NCI-H146 treated with DMSO at 0.1 percent for 48 hours (cell line): ENCODE results near the gene RIMBP2.

ENCODE experiments used
- DNase-seq: peaks from one replicate; lab custom pipeline; 2025; ENCODE audit not compliant: unreplicated experiment; lab: John Stamatoyannopoulos, UW

Gene RIMBP2

DNA sequence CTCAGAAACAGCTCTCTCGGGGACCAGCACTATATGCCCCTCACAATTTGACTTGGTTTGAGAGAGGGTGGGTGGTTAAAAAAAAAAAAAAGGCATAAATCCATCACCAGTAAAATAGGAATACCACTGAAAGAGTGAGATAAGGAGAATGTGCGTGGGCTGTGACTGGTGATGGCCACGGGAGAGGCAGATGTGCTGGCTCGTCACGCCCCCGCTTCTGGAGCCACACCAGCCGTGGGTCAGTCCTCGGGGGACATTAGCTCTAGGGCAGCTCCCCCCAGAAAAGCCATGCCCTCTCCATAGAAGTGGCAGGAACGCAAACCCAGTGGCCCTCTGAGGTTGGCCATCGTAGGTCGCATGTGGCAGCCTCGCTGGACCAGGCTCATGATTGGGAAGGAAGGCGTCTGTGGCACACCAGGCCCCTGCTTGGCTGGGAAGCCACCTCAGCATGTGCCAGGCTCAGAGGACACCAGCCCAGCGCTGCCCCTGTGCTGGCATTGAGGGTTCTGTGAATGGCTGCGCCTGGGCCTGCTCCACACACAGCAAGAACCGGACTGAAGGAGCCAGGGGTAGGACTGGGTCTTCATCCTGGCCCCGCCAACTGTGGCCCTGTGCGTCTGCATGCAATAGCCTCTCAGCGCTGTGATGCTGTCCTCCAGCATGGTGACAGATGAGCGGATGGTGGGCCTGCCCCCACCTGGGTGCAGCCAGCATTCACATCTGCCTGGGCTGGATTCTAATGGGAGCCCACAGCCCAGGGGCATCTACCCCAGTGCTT lies 267.9 kb downstream of the RIMBP2 start:
- DNase-seq = no peak

DNA sequence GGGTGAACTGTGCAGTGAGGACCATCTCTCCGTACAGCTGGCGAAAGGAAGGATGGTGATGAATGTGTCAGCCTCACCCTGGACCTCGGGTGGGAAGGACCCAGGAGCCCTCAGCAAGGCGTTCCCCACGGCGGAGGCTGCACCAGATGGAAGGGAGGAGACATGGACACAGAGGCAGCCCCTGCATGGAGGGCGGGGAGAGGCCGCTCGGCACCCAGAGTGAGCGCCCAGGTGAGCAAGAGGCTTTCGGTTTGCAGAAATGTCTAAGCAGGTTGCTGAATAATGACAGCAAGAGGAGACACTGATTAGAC lies 268.5 kb downstream of the RIMBP2 start:
- no peak for DNase-seq

DNA sequence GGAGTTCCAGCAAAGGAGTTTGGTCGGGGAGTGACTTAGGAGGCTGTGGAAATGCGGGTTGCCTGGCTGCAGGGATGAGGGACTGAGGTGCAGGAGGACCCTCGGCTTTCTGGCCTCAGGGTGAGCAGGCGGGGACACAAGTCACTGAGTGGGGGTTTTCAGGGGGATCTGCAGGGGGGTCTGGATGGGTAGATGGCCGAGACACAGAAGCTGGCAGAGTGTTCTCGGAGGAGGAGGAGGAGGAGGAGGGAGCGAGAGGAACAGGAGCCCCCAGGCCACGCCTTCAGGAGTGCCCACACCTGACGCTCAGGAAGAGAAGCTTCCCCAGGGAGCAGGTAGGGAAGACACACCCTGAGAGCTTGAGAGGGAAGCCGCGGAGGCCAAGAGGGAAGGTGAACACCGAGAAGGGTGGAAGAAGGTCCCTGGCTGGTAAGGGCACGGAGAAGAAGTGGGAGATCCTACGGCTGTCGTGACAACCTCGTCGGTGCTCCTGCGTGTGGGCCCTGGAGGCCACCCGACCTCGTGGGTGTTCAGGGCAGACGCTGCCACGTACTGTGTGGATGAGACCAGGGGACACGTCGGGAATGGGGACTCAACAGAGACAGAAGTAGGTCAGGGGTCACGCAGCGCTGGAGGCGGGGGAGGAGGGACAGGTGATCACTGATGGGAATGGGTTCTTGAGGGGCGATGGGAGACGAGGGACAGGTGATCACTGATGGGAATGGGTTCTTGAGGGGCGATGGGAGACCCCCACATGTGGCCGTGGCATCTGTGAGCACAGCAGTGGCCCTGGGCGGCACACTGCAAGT lies 269.0 kb downstream of the RIMBP2 start:
- DNase-seq = no peak

DNA sequence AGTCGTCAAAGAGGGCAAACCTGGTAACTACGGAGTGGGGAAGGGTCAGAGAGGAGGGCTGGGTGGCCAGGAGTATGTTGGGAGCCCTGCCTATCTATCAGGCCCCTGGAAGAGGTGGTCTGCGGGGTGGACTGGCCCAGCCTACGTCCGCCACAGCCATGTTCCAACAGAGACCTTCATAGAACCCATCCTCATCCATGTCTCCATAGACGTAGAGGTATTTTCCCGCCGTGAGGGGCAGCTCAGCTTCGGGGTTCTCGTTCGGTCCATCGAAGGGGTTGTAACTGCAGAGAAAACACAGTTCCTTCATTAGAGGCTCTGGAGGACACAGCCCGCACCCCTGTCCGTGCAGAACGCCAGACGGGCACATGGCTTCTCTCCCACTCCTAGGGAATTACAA lies 271.1 kb downstream of the RIMBP2 start:
- no peak for DNase-seq

DNA sequence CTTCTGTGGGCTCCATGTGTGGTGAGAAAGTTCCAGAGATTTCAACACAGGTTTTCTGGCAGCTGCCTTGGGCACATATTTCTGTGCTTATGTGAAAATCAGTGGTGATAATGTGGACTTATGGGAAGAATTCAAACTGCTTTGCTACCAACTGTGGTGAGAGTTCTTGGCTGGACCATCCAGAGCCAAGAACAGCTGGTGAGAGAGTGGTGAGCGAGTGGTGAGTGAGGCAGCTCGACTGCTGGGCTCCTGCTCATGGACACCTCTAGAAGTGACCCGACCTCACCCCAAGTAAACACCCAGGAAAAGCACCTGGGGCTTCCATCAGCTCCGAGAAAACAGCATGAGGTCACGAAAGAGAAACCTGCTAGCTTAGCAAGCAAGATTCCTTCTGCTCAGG lies 272.0 kb downstream of the RIMBP2 start:
- no peak for DNase-seq

DNA sequence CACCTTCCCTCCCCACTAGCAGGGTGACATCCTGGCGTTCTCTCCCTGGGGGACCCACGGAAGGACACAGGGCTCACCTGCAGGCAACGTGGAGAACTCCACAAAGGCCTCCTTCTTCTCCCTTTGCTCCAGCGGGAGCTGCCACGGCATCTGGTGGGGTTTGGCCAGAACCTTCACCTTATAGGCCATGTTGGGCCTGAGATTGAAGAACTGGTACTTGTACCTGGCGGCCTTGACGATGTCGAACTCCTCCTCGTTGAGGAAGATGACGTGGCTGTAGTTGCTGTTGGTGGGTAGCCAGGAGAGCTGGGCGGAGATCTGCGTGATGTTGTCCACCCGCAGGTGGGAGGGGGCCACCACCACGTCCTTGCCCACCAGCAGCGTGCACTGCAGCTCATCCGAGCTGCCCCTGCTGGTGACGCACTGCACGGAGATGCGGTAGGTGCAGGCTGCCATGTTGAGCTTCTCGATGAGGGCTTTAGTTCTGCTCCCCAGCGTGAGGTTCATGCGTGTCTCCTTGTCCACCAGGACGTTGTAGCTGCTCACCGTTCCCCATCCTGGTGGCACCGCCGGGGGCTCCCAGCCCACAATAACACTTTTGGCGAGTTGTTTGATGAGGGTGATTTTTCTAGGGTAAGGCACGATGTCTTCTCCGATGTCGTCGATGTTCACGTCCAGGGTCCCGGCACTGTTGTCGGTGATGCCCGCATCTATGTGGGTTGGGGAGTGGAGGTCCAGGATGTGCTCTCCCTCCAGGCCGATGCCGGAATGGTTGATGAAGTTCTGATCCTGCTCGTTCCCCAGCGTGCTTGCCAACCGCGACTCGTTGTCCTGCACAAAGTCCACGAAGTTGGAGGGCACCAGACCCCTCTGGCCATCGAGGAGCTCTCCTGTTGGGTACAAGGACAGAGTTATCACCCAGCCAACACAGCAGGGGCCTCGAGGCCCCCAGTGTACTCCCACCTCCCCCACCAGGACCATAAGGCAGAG lies 274.0 kb downstream of the RIMBP2 start:
- DNase-seq = no peak

DNA sequence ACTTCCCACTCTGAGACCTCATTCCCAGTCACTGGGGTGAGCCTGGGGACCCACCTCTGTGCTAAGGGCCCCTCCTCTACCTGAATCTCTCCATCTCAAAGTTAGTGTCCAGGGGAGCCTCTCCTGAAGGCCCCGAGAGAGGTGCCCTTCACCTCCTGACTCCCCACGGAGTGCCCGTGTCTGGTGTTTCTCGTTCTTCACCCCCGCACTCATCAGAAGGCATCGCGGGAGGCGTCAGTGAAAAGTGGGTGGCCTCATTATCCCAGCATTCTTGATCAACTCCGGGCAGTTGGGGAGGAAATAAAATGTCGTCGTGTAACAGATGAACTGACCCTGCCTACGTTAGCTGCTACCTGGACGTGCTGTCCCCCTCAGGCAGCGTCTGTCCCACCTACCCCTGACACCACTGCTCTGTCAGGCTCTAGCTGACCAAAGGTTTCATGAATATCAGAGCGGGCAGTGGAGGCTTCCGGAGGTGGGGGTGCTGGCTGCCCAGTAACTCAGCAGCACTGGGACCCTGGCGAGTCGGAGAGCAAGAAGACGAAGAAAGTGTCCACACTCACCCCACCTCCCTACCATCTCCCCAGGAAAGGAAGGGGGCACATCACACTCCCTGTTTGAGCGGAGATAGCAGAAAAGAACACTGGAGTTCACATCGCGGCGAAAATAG lies 275.6 kb downstream of the RIMBP2 start:
- DNase-seq = no peak

DNA sequence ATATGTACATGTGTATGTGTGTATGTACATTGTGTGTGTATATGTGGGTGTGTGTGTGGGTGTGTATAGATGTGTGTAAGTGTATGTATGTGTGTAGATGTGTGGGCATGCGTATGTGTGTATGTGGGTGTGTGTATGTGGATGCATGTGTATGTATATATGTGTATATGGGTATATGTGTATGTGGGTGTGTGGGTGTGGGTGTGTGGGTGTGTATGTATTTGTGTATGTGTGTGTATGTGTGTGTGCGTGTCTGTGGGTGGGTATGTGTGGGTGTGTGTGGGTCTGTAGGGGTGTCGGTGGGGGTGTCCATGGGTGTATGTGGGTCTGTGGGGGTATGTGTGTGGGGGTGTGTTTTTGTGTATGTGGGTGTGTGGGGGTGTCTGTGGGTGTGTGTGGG lies 276.8 kb downstream of the RIMBP2 start:
- no peak for DNase-seq

DNA sequence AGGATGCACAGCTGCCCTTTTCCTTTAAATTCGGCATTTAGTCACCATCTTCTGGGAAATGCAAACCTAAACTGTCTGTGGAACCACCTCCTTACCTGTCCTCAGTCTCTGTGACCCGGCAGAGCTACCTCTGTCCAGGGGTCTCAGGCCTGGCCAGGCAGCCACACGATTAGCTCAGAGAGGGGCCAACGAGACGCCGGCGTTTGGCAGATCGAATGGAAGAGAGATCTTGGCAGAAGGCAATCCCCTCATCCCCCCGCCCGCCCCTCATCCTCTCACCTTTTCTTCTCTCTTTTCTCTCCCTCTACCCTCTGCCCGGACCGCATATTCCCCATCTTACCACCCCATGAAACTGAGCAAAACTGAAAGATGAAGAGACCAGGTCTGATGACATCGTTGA lies 277.4 kb downstream of the RIMBP2 start:
- no peak for DNase-seq

DNA sequence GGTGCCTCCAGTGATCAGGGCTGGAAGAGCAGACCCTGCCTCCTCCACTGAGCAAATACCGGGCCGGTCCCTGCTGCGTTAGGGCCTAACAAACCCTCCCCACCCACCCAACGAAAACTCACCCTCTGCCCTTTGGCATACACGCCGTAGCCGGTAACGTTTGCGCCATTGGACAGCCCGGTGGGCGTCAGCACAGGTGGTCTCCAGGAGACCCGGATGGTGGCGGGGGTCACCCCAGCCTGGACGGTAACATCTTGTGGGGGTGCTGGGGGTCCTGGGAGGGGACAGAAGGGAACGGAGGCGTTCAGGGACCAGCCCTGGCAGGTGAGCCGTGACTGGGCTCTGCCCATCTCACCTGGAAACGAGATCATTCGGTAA lies 277.9 kb downstream of the RIMBP2 start:
- no peak for DNase-seq

DNA sequence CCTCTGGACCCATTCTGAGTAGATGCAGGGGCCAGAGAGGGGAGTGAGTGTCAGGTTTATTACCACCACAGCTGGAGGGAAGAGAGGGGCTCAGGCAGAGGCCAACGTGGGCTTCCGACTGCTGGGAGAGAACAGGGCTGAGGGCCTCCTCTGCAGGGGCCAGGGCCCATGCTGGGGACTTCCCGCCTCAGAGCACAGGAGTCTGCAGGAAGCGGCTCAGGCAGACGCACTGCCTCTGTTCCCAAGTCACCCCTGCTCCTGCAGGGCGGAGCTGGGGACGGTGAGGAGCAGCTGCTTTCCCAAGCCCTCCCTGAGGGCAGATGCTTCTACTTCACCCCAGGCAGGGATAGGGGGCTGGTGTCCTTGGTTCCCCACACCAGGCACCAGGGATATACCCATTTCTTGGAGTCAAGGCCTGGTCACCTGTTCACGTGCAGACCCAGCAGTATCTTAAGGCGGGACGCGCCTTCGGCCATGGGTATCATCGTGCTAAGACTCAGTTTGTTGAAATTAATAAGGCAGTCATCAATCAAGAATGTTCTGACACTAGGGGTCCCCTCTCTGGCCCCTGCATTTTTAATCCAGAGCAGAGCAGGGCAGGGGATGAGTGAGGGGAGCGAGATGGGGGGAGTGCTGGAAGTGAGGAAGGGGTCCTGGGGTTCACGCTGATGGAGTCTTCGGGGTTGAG lies 278.4 kb downstream of the RIMBP2 start:
- DNase-seq = no peak

DNA sequence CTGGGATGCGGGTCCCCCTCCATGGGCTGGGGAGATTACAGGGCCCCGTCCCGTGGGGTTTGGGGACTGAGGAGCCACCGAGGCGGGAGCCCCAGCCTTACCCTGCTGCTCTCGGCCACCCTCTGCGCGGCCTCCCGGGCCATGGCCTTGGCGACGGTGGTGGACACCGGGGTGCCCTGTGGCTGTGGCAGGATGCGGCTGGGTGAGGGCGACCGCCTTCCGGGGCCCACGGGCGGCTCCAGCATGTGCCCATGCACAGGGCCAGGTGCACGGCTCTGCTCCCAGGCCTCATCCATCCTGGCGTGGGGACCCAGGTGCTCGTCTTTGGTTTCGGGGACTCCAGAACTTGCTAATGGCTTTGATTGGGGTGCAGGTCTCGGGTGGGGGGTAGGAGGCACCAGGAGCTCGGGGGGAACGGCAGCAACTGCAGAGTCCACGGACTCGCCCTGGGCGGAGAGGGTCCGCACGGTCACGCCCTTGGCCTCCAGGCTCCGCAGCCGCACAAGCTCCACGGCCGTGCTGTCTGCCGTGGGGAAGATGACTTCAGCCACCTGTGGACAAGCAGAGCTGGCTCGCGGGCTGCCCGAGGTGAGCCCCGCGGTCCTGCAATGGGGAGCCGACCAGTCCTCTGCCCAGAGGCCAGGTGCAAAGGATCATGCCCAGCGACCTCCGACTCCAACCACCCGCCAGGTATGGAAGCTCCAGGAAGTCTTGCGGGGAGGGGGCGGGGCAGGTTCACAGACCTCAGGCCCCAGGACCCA lies 279.2 kb downstream of the RIMBP2 start:
- DNase-seq = no peak

DNA sequence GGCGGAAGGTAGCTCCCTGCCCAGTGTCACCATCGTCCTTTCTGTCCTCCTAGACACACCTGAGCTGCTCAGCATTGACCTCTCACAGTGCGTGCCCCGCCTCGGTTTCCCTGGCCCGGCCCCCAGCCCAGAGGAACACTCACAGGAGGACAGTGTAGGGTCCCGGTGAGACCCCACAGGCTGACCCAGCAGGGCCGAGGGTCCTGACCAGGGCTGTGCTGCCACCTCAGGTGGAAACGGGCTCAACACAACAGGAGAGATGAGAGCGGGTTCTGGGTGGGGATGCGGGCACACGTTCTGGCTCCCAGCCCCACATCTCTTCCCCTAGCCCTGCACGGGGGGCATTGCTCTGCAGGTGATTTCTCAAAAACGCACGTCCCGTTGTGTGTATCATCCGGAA lies 280.3 kb downstream of the RIMBP2 start:
- no peak for DNase-seq

DNA sequence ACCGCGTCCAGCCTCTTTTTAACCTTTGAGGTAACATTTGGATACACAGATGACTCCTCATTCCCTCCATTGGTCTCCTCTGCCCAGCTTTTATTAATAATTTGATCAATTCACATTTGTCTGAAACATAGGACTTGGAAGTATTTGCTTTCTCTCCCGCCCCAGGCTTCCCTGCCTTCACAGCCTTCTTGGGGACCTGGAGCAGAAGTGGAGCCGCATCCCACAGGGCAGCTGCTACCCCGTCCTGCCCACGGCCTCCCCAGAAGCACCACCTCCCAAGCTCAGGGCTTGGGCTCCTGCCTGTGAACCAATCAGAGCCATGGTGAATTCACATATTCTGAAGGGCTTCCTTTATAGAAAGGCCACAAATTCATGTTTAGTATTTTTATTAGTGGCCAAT lies 280.8 kb downstream of the RIMBP2 start:
- no peak for DNase-seq

DNA sequence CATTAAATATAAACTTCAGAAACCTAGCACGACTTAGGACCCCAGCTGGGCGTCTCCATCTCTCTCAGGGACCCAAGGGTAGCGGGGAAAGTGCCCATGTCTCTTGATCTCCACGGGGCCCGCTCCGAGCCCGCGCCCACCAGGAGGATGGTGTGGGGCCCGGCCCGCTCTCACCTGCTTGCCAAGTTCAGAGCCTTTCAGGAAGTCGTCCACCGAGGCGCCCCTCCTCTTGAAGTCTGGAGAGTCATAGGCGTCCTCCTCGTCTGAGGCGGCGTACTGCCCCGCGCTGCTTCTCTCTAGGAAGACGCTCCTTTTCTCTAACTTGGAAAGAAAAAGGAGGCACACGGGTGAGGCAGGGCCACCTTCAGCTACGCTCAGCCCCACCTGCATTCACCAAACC lies 281.5 kb downstream of the RIMBP2 start:
- no peak for DNase-seq

DNA sequence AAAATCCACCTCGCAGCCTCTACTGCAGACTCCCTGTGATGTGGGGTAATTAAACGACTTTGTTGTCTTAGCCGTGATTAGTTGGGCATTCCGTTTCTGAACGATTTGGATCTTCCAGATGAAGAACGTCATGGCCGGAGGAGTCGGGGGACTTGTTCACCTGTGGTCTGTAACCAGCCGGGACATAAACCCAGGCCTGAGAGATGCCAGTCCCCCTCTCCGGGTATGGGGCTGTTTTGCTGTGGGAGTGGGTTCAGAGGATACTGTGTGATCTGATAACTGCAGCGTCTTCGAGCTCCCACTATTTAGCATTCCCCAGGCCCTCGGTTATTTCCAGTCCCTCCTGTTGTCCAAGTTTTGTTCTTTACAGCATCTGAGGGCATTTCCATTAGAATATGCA lies 282.3 kb downstream of the RIMBP2 start:
- no peak for DNase-seq

DNA sequence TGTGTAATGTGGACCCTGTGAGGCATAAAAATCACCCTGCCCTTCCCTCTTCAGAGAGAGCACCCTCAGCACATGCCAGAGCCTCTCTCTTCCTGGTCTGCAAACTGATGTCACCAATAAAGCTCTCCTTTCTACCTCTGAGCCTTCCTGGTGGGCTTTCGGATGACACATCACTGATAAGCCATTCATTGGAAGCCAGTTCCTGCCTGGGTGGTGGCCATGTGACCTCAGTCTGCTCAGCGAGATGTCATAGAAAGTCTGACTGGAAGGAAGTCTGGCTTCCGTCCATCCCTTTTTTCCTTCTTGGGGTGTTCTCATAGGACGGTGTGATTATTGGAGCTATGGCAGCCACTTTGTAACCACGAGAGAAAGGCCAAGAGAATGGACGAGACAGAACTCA lies 282.7 kb downstream of the RIMBP2 start:
- no peak for DNase-seq

DNA sequence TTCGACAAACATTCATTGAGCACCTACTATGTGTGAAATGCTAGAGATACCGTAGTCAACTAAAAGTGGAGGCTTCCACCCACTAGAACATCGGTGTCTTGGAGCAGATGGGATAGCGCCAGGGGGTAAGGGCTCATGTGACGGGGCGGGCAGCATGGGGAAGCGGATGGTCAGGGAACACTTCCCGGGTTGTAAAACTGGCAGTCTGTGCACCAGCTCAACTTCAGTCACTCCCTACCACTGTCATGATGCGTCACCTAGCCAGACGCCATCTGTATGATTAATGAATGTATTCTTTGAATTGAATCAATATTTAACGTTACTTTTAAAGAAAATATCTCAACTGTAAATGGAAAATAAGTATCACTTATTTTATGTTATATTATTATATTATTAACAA lies 284.9 kb downstream of the RIMBP2 start:
- no peak for DNase-seq

DNA sequence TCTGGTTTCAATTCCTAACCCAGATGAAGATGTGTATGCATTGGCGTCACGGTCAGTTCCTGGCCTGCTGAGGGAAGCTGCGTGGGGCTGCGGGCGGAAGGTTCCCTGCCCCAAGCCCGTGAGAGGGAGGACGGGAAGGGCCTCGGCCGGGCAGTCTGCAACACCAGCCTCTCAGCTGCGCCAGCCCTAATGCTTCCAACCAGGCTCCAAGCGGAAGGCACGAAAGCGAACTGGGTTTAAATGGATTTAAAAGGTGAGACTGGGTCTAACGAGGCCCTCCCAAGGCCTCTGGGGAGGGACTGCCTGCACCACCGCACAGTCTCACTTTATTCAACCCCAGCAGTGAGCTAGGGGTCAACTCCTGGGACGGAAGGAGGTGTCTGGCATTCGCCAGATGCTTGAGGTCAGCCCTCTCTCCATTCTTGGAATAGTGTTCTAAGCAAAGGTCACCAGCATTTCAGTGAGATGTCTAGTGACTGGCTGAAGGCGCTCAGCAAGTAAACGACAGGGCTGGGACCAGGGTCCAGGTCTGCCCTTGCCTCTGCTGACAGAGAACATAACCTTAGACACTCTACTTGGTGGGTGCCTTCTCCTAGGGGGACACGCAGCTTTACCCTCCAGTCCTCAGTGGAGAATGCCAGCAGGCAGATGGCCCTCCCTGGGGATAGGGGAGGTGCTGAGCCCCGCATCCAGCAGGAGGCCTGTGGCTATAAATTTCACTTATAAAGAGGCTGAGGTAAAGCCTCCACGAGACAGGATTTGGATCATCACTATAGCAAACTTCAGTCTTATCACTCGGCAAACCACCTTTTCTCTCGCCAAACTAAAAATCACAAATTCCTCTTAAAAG lies 286.2 kb downstream of the RIMBP2 start:
- no peak for DNase-seq
